ENCODE data around the gene SSTR3.

The SSTR3 gene

DNA sequence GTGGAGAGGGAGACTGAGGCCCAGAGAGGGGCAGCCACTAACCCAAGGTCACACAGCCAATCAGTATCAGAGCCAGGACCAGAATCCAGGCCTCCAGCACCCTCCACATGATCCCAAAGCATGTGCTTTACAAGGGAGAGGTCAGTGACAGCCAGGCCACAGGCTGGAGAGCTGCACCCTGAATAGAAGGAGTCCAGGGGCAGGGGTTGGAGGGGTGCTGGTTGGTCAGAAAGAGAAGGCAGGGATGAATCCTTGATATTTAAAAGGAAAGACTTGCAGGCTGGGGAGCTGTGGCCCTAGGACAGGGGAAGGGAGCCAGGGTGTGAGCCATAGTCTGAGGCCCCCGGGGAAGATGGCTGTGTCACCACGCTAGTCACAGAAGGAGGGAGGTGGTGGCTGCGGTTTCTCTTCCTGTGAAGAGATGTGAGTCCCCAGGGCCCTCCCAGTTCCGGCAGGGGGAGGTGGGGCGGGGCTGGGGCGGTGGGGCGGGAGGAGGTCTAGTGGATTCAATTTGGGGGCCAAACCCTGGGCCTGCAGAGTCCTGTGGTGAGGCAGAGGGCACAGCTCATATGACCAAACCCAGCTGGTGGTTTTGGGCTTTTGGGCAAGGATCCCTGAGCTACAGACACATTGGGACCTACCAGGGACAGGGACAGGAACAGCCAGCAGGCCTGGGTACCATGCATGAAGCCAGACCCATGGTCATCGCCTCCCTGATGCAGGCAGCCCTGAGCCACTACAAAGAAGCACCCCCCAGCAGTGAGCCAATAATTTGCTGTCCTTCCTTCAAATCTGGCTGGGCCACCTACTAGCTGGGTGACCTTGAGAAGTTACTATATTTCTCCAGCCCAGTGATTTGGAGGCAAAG is 17.8 kb upstream of the SSTR3 start:
- H3K27ac ChIP-seq: peak overlapping the region in 1 of 2 donors; percentile 47
- TF ChIP-seq, protein P1, sequence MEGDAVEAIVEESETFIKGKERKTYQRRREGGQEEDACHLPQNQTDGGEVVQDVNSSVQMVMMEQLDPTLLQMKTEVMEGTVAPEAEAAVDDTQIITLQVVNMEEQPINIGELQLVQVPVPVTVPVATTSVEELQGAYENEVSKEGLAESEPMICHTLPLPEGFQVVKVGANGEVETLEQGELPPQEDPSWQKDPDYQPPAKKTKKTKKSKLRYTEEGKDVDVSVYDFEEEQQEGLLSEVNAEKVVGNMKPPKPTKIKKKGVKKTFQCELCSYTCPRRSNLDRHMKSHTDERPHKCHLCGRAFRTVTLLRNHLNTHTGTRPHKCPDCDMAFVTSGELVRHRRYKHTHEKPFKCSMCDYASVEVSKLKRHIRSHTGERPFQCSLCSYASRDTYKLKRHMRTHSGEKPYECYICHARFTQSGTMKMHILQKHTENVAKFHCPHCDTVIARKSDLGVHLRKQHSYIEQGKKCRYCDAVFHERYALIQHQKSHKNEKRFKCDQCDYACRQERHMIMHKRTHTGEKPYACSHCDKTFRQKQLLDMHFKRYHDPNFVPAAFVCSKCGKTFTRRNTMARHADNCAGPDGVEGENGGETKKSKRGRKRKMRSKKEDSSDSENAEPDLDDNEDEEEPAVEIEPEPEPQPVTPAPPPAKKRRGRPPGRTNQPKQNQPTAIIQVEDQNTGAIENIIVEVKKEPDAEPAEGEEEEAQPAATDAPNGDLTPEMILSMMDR (IDR thresholded peaks at IDR 0.05): no peak
- DNase-seq (ENCODE audit: low spot score): no peak

GRCh38 chr22:37229012-37229804 is 16.9 kb upstream of the SSTR3 start:
- DNase-seq (ENCODE audit: low spot score): no peak
- Histone ChIP-seq H3K27ac (peak overlapping the region in 1 of 2 donors; percentile 51), H3K4me3 (no peak overlapping the region)
- TF ChIP-seq, protein P1 (IDR thresholded peaks at IDR 0.05): no peak

More for the DNA sequence above, 17.8 kb upstream of the SSTR3 start:
- no peak overlapping the region for H3K4me3 ChIP-seq

GRCh38 chr22:37228106-37229011 is 16.1 kb upstream of the SSTR3 start:
- Histone ChIP-seq H3K27ac (peak overlapping the region in 1 of 2 donors; percentile 51), H3K4me3 (no peak overlapping the region)
- no peak for DNase-seq (ENCODE audit: low spot score)
- TF ChIP-seq, protein P1 (IDR thresholded peaks at IDR 0.05): no peak

DNA sequence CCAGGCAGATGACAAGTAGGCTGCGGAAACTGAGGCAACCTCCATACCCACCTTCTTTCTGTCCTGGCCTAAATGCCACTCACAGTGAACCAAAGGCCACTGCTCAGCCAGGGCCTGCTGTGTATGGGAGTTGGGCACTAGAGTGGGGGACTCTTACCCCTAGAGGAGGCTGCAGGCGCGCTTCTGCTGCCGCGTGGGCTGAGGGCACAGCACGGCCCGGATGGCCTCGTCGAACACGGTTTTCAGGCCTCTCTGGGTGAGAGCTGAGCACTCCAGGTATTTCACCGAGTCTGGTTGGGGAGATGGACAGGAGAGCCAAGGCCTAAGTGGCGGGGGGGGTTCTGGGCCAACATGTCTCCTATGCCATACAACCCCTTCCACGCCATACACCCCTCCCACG is 14.2 kb upstream of the SSTR3 start:
- no peak overlapping the region for H3K27ac ChIP-seq
- no peak for DNase-seq (ENCODE audit: low spot score)
- TF ChIP-seq, protein P1 (IDR thresholded peaks at IDR 0.05): no peak

DNA sequence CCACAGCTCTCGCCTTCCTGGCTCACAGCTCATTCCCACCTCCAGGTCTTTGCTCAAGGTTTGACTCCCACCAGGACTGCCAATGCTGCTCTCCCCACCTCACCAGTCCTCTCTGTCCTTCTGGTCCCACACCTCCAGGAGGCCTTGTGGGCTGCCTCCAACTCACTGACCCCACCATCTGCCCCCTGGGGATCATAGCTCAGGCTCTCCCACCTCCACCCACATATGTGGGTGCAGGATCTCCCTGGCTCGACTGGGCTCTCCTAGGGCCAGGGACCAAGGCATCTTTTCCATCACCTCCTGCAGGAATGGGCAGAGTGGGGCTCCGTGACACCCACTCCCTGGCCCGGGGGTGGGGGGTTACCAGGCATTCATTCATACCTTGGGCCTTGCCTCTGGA is 13.8 kb upstream of the SSTR3 start:
- TF ChIP-seq, protein P1 (IDR thresholded peaks at IDR 0.05): no peak
- DNase-seq (ENCODE audit: low spot score): no peak
- H3K4me3 ChIP-seq: no peak overlapping the region
- H3K27ac ChIP-seq: no peak overlapping the region

More for the DNA sequence above, 14.2 kb upstream of the SSTR3 start:
- no peak overlapping the region for H3K4me3 ChIP-seq

- no peak for DNase-seq (ENCODE audit: low spot score)
- TF ChIP-seq, protein P1 (IDR thresholded peaks at IDR 0.05): no peak
- Histone ChIP-seq H3K27ac (no peak overlapping the region), H3K4me3 (no peak overlapping the region)
Measured at GRCh38 chr22:37225481-37225880, 13.2 kb upstream of the SSTR3 start.

All from coronary artery (tissue), 2 donors.